HG03095 (cell line): Measurements from ENCODE around the gene KIAA0753.
"Not testable (repeated sequence)": the region's sequence is repeated elsewhere in the genome, so short reads cannot be mapped to it uniquely, and the experiment has no call there.

Experiments
- ATAC-seq: cut with Tn5 transposase; IDR thresholded peaks from one replicate; pipeline ENCODE4 v1.9.1; 2021; ENCODE audit warnings: moderate library complexity; ENCODE audit not compliant: unreplicated experiment

Gene KIAA0753

DNA sequence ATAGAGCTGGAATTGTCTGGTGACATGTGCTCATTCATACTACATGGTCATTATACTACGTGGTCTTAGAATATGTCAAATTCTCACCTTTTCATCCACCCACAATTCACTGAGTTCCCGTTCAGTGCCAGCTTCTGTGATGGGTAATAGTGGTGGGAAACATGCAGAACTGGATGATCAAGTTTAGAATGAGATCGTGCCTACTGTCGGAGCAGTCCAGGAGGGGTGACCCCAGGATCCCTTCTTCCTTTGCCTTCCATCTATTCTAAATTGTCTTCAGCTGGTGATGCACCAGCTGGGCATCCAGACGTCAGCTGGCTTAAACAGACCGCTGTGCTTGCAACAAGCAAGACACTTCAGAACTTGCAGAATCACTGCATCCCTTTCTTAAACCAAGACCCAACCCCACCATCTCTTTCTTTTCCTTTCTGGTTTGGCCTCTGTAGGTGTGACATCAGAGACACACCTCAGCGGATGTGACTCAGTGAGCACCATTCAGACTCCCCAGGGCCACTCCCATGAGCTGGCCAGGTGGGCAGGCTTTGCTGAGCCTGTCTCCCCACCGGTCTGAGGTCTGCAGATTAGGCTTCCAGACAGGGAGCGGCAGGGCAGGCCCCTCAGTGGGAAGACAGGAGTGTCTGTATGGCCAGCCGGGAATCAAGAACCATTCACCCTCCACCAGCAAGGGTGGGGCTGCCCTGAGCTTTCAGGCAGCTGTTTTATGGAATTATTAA, 29.1 kb upstream of the KIAA0753 start:
- ATAC-seq, result no peak

DNA sequence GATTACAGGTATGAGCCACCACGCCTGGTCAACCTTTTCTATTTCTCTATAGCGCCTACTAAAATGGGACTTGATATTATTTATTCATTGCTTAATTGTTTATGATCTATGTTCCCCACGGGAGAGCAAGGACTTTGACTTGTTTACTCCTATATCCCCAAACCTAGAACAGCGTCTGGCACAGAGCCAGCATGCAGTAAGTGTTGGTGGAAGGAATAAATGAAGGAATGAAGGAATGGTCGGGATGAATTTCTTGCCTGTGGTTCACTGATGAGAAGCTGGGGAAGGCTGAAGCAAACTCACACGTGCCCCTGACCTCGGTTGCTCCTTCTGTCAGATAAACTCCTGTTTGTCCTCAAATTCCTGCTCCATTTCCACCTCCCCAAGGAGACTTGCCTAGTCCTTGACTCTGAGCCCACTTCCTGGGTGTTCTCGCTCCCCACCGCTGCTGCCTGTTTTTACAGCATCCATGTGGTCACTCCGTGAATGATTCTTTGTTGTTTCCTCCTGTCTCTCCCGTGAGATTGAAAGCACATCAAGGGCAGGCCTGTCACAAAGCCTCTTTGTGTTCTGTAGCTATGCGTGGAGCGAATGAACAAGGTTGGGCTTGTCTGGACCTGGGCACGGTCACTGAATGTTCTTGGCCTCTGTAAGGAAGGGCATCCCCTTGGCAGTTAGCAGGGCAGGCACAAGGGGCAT, 28.4 kb upstream of the KIAA0753 start:
- no peak for ATAC-seq

DNA sequence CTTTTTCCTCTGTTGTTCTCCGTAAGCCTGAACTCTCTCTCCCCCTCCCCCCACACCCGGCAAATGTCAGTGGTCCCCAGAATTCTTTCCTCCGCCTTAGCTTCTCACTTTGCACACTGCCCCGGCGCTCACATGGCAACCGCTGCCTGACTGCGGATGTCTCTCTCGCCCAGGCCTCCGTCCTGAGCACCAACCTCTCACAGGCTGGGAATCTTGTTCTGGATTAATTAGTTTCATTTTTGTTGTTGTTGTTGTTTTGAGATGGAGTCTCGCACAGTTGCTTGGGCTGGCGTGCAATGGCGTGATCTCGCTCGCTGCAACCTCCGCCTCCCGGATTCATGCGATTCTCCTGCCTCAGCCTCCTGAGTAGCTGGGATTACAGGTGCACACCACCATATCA, 27.7 kb upstream of the KIAA0753 start:
- ATAC-seq, result no peak

DNA sequence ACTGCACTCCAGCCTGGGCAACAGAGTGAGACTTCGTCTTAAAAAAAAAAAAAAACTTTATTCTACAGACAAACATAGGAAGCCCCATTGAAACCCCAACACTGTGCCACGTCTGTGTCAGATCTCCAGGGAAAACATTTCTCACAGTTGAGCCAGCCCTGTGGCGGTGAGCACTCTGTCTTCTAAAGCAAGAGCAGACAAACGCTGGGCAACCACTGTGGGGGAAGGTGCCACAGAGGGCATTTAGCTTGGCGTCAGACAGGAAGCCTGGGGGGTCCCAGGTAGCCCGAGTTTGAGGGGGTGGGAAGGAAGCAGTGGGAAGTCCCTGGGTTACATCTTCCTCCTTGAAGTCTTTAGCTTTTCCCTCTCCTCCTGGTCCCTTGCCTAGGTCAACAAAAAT, 27.0 kb upstream of the KIAA0753 start:
- no peak for ATAC-seq

DNA sequence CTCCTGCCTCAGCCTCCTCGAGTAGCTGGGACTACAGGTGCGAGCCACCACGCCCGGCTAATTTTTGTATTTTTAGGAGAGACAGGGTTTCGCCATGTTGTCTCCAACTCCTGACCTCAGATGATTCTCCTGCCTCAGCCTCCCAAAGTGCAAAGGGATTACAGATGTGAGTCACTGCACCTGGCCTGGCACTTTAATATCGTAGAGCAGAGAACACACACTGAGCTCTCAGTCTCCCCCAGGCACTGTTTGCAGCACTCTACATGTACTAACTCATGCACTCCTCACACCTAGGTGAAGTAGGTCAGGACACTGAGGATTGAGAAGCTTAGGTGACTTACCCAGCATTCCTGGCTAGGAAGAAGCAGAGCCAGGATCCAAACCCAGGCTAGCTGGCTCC, 26.0 kb upstream of the KIAA0753 start:
- no peak for ATAC-seq

DNA sequence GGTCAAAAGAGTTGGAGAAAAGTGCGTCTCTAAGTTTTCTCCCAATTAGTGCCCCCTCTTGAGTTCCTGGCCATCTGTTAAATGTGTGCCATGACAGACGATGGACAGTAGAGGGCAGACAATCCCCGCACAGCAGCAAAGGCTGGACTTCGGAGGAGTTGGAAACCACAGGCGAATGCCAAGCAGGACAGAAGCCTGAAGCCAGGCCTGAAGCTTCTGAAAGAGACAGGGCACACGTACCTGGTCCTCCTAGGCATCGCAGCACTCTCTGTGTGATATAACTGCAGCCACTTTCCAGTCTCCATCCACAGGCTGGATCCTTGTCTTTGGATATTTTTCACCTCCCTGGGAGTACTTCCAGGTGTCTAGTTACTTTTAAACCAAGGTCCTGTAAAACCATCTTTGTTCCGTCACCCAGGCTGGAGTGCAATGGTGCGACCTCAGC, 25.6 kb upstream of the KIAA0753 start:
- no peak for ATAC-seq

DNA sequence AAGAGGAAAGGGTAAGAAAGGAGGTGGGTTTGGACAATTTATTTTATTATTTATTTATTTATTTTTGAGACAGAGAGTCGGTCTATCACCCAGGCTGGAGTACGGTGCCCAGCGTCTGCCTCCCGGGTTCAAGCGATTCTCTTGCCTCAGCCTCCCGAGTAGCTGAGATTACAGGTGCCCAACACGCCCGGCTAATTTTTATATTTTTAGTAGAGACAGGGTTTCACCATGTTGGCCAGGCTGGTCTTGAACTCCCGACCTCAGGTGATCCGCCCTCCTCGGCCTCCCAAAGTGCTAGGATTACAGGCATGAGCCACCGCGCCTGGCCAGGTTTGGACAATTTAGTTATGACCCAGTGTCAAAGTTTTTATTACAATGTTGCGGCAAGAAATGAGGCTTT, 22.7 kb upstream of the KIAA0753 start:
- ATAC-seq, result not testable (repeated sequence)

DNA sequence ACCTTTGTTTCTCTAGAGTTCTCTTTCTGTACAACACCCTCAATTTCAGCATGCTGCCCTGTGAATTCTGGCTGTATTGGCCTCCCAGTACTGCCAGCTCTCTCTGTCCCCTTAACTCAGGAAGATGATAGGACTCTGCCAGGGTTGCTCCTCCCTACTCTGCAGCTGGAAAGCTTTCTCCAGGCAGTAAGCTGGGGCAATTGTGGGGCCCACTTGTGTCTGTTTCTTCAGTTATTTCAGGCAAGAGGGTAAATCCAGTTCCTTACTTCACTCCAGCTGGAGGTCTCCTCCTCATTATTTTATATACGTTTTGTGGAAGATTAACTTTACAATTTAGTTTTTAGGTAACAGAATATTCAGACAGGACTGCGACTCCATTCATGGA, 20.9 kb upstream of the KIAA0753 start:
- ATAC-seq, result no peak

DNA sequence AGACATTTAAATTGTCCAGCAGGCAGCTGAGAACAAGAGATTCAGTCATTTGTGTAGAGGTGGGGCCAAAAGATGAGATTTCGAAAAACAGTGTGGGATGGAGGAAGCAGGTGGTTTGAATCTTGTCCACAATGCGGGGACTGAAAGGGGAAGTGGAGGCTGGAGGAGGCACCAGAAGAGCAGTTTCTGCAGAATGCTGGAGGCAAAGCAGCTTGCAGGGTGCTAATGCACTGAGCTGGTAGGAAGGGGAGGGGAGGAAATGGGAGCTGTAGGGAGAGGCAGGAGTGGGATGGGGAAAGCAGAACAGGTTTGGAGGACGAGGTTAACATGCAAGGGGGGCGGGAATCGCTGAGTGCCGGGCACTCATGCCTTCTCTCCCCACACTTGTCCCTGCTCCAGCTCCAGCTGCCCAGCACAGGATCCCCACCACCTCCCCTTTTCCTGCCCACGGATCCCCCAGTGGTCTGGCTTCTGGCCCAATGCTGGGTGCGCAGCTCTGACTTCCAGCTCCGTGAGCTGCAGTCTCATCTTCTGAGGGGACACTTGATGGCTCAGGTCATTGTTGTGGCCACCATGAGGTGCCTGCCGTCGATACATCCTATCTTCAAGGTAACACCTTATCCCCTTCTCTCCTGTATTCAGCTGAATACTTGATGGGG, 20.4 kb upstream of the KIAA0753 start:
- ATAC-seq, result peak; percentile 69

DNA sequence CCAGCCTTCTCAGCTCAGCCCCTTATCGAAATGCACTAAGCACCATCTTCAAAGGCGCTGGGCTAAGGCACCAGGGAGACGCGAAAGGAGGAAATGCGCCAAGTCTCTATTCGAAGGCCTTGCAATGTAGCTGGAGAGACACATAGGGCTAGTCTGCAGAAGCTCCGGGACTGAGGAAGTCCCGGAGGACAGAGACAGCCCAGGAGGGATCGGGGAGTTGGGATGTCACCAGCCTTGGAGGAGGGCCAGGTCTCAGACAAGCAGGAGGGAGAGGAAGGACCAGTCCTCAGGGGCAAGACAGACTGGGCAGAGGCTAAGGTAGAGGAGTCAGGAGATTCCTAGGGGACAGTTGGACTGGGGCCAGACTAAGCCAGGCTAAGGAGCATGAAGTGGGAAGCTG, 19.6 kb upstream of the KIAA0753 start:
- no peak for ATAC-seq

DNA sequence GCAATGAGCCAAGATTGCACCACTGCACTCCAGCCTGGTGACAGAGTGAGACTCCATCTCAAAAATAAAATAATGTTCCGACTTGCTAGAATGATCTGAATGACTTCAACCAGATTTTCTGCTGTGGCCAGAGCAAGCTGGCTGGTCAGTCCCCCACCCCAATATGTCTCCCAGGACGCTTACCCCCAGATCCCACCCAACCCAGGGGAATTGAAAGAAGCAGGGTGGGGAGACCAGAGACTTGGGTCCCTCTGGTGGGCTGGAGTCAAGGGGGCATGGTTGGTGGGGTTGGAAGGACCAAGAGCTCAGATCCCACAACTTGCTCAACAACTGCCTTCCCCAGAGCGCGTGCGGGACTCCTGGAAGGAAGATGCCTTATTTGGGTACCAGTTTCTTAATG, 17.9 kb upstream of the KIAA0753 start:
- ATAC-seq, result not testable (repeated sequence)

DNA sequence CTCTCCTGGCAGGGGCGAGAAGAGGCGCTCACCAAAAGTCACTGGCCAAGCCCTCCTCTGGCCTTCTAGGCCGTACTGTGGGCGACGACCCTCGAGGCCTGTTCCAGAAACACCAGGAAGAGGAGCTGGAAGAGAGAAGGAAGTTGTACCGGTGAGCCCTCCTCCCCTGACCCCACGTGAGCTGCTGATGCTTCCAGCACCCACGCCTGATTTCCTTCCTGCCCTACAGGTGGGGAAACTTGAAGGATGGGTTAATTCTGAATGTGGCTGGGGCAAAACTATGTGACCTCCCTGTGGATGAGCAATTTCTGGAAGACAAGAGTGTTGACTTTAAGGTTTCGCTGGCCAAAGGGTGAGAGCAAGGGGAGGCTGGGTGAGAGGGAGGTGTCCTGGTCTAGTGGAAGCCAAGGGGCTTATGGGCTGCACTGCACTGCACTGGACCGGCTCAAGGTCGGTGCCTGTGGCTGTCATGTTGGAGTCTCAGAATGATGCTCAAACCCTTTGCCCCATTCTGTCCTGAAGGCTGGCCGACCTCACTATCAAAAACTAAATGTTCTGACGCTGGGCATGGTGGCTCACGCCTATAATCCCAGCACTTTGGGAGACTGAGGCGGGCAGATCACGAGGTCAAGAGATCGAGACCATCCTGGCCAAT, 17.2 kb upstream of the KIAA0753 start:
- ATAC-seq, result no peak

DNA sequence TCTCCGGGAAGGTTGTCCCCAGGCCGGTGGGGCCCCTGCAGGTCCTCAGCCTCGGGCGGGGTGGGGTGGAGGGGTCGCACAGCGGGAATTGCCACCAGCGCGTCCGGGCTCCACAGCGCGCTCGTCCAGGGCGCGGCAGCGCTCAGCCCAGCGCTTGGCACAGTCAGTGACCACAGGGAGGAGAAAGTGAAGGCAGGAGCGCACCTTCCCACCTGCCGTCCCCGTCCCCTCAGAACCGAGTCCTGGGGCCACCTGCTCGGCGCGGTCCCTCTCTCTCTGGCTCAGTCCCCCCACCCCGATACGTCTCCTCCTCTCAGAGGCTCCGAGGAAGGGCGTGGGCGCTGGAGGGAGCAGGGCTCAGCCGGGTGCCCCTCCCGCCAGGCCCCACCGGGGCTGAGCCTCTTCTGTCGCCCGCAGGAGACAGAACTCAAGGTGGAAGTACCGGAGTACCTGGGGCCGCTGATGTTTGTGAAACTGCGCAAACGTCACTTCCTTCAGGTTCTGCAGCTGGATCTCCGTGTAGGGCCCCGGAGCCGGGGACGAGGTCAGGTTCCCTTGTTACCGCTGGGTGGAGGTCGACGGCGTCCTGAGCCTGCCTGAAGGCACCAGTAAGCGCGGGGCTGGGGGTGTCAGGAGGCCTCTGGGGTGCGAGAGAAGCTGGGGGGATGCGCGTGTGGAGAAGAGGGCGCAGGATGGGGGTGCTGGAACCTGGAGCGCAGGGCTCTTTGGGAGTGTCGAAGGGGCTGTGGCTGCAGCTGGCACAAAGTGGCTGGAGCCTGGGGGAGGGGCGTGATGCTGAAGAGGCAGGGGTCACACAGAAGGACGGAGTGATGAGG, 16.5 kb upstream of the KIAA0753 start:
- ATAC-seq, result not testable (repeated sequence)

DNA sequence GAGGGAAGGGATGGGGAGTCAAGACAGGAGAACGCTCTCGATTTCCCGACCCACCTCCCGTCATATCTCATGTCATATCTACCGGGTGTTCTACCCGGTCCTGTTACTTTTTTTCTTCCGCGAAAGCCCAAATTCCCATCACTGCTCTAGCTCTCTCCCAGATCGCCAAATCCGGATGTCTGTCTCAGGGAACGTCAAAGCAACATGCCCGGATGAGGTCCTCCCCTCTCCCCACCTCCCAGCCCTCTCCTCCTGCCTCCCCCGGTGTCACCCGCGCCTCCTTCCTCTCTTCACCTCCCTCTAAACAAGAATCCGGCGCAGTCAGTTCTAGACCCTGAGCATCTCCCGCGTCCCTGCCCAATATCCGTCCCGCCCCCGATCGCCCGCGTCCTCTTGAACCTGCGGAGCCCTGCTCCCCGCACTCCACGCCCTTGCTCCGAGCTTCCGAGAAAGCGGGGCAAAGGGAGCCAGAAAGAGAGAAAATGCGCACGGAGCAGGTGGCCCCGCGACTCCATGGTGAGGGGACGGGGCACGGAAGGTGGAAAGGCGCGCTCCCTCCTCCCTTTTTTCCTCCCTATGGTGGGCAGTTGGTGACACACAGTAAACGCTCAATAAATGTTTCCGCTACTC, 15.3 kb upstream of the KIAA0753 start:
- not testable (repeated sequence) for ATAC-seq

DNA sequence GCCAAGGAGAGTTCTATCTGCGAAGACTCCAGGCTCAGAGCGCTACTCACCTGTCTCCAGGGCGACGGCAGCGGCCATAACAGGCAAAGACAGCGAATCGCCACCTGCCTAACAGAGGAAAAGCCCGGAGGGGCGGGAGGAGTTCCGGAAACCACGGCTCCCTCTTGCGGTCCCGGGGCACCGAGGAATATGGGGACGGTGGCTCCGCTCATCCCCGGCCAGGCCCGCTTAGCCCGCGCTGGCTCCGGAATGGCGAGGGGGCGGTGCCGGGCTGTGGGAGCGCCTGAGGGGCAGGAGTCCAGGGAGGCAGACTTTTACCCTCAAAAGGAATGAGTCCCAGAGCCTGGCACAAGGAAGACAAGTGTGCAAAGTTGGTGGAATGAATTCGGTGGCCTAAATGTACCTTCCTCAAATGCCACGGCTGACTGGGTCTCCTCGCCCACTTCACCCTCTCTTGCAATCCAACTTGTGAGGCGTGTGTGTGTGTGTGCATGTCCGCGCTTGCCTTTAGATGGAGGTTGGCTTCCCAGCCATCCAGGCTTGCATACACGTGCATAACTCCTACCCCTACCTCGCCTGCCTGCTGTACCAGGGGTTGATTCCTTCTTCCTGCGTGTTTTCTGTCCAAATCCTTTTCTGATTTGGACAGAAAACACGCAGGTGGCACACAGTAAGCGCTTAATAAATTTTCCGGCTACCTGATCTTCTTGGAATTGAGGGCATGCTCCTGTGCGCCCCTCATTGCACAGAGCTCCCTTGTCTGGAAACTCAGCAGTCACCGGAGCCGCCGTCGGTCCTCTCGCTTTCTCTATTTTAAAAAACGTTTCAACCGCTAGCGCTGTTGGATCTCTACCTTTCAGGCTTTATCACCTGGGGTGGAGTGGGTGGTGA, 14.6 kb upstream of the KIAA0753 start:
- ATAC-seq, result no peak

DNA sequence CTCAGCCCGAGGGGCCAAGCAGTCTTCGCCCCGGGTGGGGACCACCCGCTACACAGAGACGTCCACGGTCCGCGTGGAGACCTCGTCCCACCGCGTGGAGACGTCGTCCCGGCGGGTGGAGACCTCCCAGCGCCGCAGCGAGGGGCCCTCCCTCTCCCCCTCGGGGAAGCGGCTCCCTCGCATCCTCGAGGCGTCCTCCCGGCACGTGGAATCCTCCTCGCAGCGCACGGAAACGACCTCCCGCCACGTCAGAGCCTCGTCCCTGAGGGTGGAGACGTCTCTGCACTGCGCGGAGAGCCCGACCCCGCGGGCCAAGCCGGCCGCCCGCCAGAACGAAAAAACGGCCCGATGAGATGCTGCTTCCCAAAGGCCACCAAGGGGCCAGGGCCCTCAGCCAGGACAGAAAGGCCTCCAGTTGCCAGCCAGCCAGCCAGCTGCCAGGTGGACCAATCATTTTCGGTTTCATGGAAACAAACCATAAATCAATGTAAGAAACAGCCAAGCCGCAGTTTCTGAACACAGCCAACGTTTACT, 11.5 kb upstream of the KIAA0753 start:
- peak; percentile 6 for ATAC-seq

DNA sequence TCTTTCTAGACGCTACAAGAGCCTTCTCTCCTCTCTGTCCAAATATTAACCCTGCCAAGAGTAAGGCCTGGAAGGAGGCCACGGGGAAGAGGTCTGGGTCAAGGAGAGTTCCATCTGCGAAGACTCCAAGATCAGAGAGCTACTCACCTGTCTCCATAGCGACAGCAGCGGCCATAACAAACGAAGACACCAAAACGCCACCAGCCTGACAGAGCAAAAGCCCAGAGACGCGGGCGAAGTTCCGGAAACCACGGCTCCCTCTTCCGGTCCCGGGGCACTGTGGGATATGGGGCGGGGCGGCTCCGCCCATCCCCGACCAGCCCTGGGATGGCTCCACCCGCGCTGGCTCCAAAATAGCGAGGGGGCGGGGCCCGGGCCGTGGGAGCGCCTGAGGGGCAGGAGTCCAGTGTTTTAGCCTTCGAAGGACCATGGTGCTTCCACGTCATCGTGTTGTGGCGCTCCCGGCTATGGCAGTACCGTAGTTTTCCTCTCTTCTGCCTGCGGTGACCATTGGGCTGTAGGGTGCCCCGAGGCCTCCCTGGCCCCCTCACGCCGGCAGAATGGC, 10.9 kb upstream of the KIAA0753 start, which contains the start of the genes C17orf100 and MED31:
Gene C17orf100 (plus strand): TSS at position 409 of the 565 bp plus-strand sequence. CDS start 152 bp downstream, at position 561.
Gene MED31 (minus strand): TSS at position 252 of the 565 bp plus-strand sequence. CDS start 77 bp downstream, at position 175.
- ATAC-seq, result peak; percentile 79

DNA sequence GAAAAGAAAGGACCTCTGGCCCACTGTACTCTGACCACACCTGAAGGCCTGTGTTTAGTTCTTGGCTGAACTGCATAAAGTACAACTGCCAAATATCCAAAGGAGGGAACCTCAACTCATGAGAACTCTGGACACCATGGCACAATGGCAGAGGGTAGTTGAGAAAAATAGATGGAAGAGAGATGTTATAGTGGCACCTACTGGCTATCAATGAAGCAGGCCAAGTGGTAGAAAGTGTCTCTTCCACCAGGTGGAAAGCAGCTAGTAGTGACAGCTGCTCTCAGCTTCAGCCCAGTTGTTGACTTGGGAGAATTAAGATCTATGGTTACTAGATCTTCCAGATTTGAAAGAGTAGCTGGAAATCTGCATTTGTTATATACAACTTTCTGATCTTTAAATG, 7.7 kb upstream of the KIAA0753 start:
- no peak for ATAC-seq
